CD4-positive, alpha-beta T cell (primary cell): Measurements from ENCODE around the gene NCKAP1. TPM values are rescaled to one million over a fixed set of nuclear protein-coding genes. Genes with fewer than 3 reads are reported as not detected.

ENCODE experiments used
- ATAC-seq: fragments of 200-7000 bp; cut with Tn5 transposase; one replicate; pipeline ENCODE4 v1.10.0; 2022; ENCODE audit warnings: mild to moderate bottlenecking; ENCODE audit not compliant: poor library complexity
- CTCF ChIA-PET: fragments of 350-600 bp; sonication (Branson Sonifier 250); formaldehyde crosslinking; loops from one replicate; lab custom pipeline; 2021; ENCODE audit warnings: antibody characterized with exemption, inconsistent platforms; lab: Charles Lee
- POLR2A ChIA-PET: fragments of 350-600 bp; sonication (Branson Sonifier 250); formaldehyde crosslinking; loops from one replicate; lab custom pipeline; 2021; ENCODE audit warnings: antibody characterized with exemption, inconsistent platforms; lab: Charles Lee
- DNase-seq, 14 experiments: peaks; one replicate each; pipeline ENCODE4 v3.0.0-alpha.2; 2013 to 2020; ENCODE audit warnings: mixed read lengths in 2 of 14
- H3K27ac ChIP-seq, 2 donors: one replicate each; pipeline versions ENCODE4 v1.5.1 to v1.7.0; 2013; ENCODE audit warnings: low read length in 2 of 2, low read depth in 1 of 2, mild to moderate bottlenecking in 1 of 2
- H3K27me3 ChIP-seq, 2 experiments: 1 replicate in 1 of 2; 2 replicates in 1 of 2; pipeline versions ENCODE4 v1.6.1 to v1.7.0; 2013; ENCODE audit warnings: low read length in 2 of 2, control low read depth in 1 of 2, mild to moderate bottlenecking in 1 of 2, moderate library complexity in 1 of 2; ENCODE audit not compliant: insufficient read depth in 2 of 2, control insufficient read depth in 1 of 2
- H3K36me3 ChIP-seq: one replicate; pipeline ENCODE4 v1.6.1; 2013; ENCODE audit warnings: low read length, control low read depth; ENCODE audit not compliant: insufficient read depth
- H3K4me1 ChIP-seq: one replicate; pipeline ENCODE4 v1.6.1; 2013; ENCODE audit warnings: low read length, control low read depth; ENCODE audit not compliant: insufficient read depth
- H3K4me3 ChIP-seq: one replicate; pipeline ENCODE4 v1.5.1; 2013; ENCODE audit warnings: mild to moderate bottlenecking, low read length, moderate library complexity
- H3K9me3 ChIP-seq, 2 experiments: 1 replicate in 1 of 2; 2 replicates in 1 of 2; pipeline versions ENCODE4 v1.6.1 to v1.7.0; 2013; ENCODE audit warnings: low read length in 2 of 2, mild to moderate bottlenecking in 2 of 2, control low read depth in 1 of 2, moderate library complexity in 1 of 2; ENCODE audit not compliant: control insufficient read depth in 1 of 2, insufficient read depth in 1 of 2
- H3K27ac Mint-ChIP-seq: one replicate; pipeline ENCODE4 v1.8.0; 2020; ENCODE audit warnings: mixed read lengths
- H3K27me3 Mint-ChIP-seq: one replicate; pipeline ENCODE4 v1.8.0; 2021; ENCODE audit warnings: mixed read lengths
- H3K36me3 Mint-ChIP-seq: one replicate; pipeline ENCODE4 v1.8.0; 2021; ENCODE audit warnings: low read depth, mixed read lengths
- H3K4me1 Mint-ChIP-seq: one replicate; pipeline ENCODE4 v1.8.0; 2021; ENCODE audit warnings: low read depth, mixed read lengths
- H3K4me3 Mint-ChIP-seq: one replicate; pipeline ENCODE4 v1.8.0; 2020; ENCODE audit warnings: mild to moderate bottlenecking, mixed read lengths
- H3K9me3 Mint-ChIP-seq: one replicate; pipeline ENCODE4 v1.8.0; 2020; ENCODE audit warnings: mixed read lengths
- intact Hi-C, 2 experiments: fragments of 100-400 bp; cut with DNase I in 1 of 2; cut with micrococcal nuclease in 1 of 2; formaldehyde crosslinking; loops; one replicate each; pipeline versions ENCODE4 v1.15.1 to v1.9.0; 2023 to 2025; cut with DNase I, micrococcal nuclease
- total RNA-seq, 174 experiments: library from RNA in 2 of 174; stranded (reverse) in 2 of 174; gene quantifications; one replicate each; pipeline ENCODE4 v1.2.3 and lab custom pipeline; 2021 to 2026
- TF ChIP-seq, protein P1 (sequence below): fragments of 200-600 bp; IDR thresholded peaks from one replicate; pipeline ENCODE4 v1.8.0; 2022; ENCODE audit warnings: antibody characterized with exemption, mild to moderate bottlenecking

NCKAP1 gene
- total RNA-seq, 2 experiments from 2014 or later, result 2.4 to 2.5 TPM

- no peak overlapping the region for H3K27ac ChIP-seq
- no peak overlapping the region for H3K27ac Mint-ChIP-seq
- no peaks in the 10 kb centered on the region for H3K4me1 Mint-ChIP-seq
- no peaks in the 10 kb centered on the region for H3K4me1 ChIP-seq
- H3K4me3 Mint-ChIP-seq, result no peak overlapping the region
- TF ChIP-seq, protein P1, sequence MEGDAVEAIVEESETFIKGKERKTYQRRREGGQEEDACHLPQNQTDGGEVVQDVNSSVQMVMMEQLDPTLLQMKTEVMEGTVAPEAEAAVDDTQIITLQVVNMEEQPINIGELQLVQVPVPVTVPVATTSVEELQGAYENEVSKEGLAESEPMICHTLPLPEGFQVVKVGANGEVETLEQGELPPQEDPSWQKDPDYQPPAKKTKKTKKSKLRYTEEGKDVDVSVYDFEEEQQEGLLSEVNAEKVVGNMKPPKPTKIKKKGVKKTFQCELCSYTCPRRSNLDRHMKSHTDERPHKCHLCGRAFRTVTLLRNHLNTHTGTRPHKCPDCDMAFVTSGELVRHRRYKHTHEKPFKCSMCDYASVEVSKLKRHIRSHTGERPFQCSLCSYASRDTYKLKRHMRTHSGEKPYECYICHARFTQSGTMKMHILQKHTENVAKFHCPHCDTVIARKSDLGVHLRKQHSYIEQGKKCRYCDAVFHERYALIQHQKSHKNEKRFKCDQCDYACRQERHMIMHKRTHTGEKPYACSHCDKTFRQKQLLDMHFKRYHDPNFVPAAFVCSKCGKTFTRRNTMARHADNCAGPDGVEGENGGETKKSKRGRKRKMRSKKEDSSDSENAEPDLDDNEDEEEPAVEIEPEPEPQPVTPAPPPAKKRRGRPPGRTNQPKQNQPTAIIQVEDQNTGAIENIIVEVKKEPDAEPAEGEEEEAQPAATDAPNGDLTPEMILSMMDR, result no peak
- no peak overlapping the region for H3K4me3 ChIP-seq
- H3K27me3 Mint-ChIP-seq, result no peaks in the 10 kb centered on the region
- no peaks in the 10 kb centered on the region for H3K36me3 Mint-ChIP-seq
- ChIA-PET POLR2A (no interaction called here), CTCF (no interaction called here)
- H3K36me3 ChIP-seq, result no peaks in the 10 kb centered on the region
- no peaks in the 10 kb centered on the region for H3K9me3 Mint-ChIP-seq
- intact Hi-C loops, result no loop called here
- ATAC-seq (no peak), DNase-seq (no peak)
- H3K27me3 ChIP-seq, result no peaks in the 10 kb centered on the region
- H3K9me3 ChIP-seq, result no peaks in the 10 kb centered on the region
Observed at GRCh38 chr2:182915369-182916326, 122.6 kb downstream of the NCKAP1 start.

GRCh38 chr2:182914852-182915251 is 123.4 kb downstream of the NCKAP1 start:
- H3K9me3 Mint-ChIP-seq, result no peaks in the 10 kb centered on the region
- ATAC-seq, result no peak
- ChIA-PET POLR2A (no interaction called here), CTCF (no interaction called here)
- H3K27me3 ChIP-seq, result no peaks in the 10 kb centered on the region
- H3K4me3 ChIP-seq, result no peak overlapping the region
- intact Hi-C loops, result no loop called here
- no peaks in the 10 kb centered on the region for H3K4me1 Mint-ChIP-seq
- H3K36me3 Mint-ChIP-seq, result no peaks in the 10 kb centered on the region
- H3K27ac Mint-ChIP-seq, result no peak overlapping the region
- DNase-seq, result no peak
- TF ChIP-seq, protein P1, result no peak
- no peaks in the 10 kb centered on the region for H3K36me3 ChIP-seq
- no peaks in the 10 kb centered on the region for H3K27me3 Mint-ChIP-seq
- H3K4me3 Mint-ChIP-seq, result no peak overlapping the region
- H3K27ac ChIP-seq, result no peak overlapping the region
- H3K9me3 ChIP-seq, result no peaks in the 10 kb centered on the region
- no peaks in the 10 kb centered on the region for H3K4me1 ChIP-seq

GRCh38 chr2:182913064-182913463 is 125.2 kb downstream of the NCKAP1 start:
- Histone ChIP-seq H3K27ac (no peak overlapping the region), H3K9me3 (no peaks in the 10 kb centered on the region), H3K4me3 (no peak overlapping the region), H3K27me3 (no peaks in the 10 kb centered on the region), H3K36me3 (no peaks in the 10 kb centered on the region), H3K4me1 (no peaks in the 10 kb centered on the region)
- Mint-ChIP-seq H3K36me3 (no peaks in the 10 kb centered on the region), H3K27me3 (no peaks in the 10 kb centered on the region), H3K27ac (no peak overlapping the region), H3K9me3 (no peaks in the 10 kb centered on the region), H3K4me1 (no peaks in the 10 kb centered on the region), H3K4me3 (no peak overlapping the region)
- intact Hi-C loops, result no loop called here
- TF ChIP-seq, protein P1, result no peak
- CTCF ChIA-PET, result no interaction called here
- POLR2A ChIA-PET, result no interaction called here
- ATAC-seq (no peak), DNase-seq (no peak)
